Hair follicular keratinocyte (primary cell): Measurements from ENCODE around the gene MN1. TPM values are rescaled to one million over a fixed set of nuclear protein-coding genes. Genes with fewer than 3 reads are reported as not detected.

ENCODE experiments used
- total RNA-seq: library from RNA; depleted of rRNA; stranded (reverse); fragments of >200 nt; gene quantifications from 2 replicates; pipeline ENCODE4 v1.2.3, GENCODE V29; 2015

Gene MN1
- total RNA-seq = 8.8 and 22.3 TPM in 2 replicates

GRCh38 chr22:27801616-27802345 is at the start of gene MN1:
TSS of gene MN1 (minus strand) at chr22:27801756. CDS start at chr22:27800543, 1,213 bp downstream.

Other genes starting within 250 kb of the MN1 start
- gene PITPNB, start 117.5 kb upstream of the MN1 start, total RNA-seq = 19.7 and 23.8 TPM in 2 replicates